Mucosa of stomach (tissue), 1 donor: ENCODE data around the gene OR8B8.
"Not testable (repeated sequence)": the region's sequence is repeated elsewhere in the genome, so short reads cannot be mapped to it uniquely, and the experiment has no call there.

Experiments
- H3K27me3 ChIP-seq: one replicate; pipeline ENCODE4 v1.7.0; 2013; ENCODE audit warnings: mild to moderate bottlenecking, low read length; ENCODE audit not compliant: control insufficient read depth, insufficient read depth
- H3K36me3 ChIP-seq: one replicate; pipeline ENCODE4 v1.7.0; 2013; ENCODE audit warnings: low read length; ENCODE audit not compliant: control insufficient read depth, insufficient read depth
- H3K4me1 ChIP-seq: one replicate; pipeline ENCODE4 v1.7.0; 2013; ENCODE audit warnings: mild to moderate bottlenecking, low read length; ENCODE audit not compliant: control insufficient read depth, insufficient read depth
- H3K4me3 ChIP-seq: one replicate; pipeline ENCODE4 v1.7.0; 2013; ENCODE audit warnings: low read length
- H3K9ac ChIP-seq: one replicate; pipeline ENCODE4 v1.7.0; 2013; ENCODE audit warnings: mild to moderate bottlenecking, low read length, moderate library complexity
- H3K9me3 ChIP-seq: one replicate; pipeline ENCODE4 v1.7.0; 2013; ENCODE audit warnings: mild to moderate bottlenecking, low read length, moderate library complexity; ENCODE audit not compliant: control insufficient read depth
- donor health status: Pancreatic carcinoma.

Gene OR8B8

DNA sequence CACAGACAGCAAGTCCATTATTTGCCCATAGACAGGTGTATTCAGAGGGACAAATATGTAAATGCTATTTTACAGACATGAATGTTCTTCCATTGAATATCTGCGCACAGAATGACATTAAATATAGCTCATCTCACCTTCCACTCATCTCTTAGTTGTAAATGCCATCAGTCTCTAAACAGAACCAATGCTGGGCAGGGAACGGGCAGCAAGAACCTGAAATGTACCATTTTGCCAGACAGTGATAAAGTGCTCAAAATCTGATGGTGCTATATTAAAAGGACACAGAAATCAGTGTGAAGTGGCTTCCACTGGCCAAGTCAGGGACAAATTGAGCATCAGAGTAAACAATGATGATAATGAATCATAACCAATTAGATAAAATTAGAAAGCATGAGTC lies 10.8 kb downstream of the OR8B8 start:
- Histone ChIP-seq H3K36me3 (no peaks in the 10 kb centered on the region), H3K4me1 (no peaks in the 10 kb centered on the region), H3K4me3 (no peak overlapping the region), H3K9ac (no peak overlapping the region), H3K9me3 (no peaks in the 10 kb centered on the region), H3K27me3 (no peaks in the 10 kb centered on the region)

DNA sequence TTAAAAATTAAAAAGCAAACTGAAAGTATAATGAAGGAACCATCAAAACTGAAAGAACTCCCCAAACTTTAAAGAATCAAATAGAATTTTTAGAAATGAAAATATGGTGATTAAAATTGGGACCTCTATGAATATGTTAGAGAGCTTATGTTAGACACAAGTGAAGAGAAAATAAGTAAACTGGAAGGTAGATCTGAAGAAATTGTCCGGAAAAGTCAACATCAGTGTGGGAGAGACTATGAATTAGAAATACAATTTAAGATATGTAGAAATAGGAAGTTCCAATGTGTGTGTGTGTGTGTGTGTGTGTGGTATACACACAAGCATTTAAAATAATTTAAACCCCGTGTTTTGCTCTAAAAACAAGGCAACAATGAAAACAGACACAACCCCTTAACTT lies 15.9 kb downstream of the OR8B8 start:
- H3K27me3 ChIP-seq: no peaks in the 10 kb centered on the region
- no peak overlapping the region for H3K4me3 ChIP-seq
- no peaks in the 10 kb centered on the region for H3K9me3 ChIP-seq
- H3K9ac ChIP-seq: no peak overlapping the region
- H3K36me3 ChIP-seq: no peaks in the 10 kb centered on the region
- no peaks in the 10 kb centered on the region for H3K4me1 ChIP-seq

DNA sequence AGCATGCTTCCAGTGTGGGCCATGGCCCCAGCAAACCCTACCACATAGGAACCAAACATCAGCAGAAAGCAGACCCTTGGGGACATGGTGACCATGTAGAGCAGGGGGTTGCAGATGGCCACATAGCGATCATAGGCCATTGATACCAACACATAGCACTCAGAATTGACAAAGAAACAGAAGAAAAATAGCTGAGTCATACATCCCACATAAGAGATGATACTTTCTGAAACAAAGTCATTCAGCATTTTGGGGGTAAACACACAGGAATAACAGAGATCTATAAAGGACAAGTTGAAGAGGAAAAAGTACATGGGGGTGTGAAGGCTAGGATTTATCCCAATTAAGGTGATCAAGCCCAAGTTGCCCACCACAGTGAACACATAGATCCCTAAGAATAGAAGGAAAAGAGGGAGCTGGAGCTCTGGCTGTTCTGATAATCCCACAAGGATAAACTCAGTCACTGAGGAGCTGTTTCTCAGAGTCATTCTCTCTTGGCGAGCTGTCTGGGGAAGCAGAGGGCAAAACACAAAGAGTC lies 21.0 kb downstream of the OR8B8 start, which contains the start of gene OR8B4:
OR8B4 (minus strand) TSS at position 488 of the 538 bp plus-strand sequence; CDS start at position 488, 0 bp downstream.
- H3K9me3 ChIP-seq: no peaks in the 10 kb centered on the region
- no peaks in the 10 kb centered on the region for H3K4me1 ChIP-seq
- H3K36me3 ChIP-seq: no peaks in the 10 kb centered on the region
- H3K27me3 ChIP-seq: no peaks in the 10 kb centered on the region
- H3K4me3 ChIP-seq: no peak within 1 kb of the TSS
- H3K9ac ChIP-seq: no peak within 1 kb of the TSS

DNA sequence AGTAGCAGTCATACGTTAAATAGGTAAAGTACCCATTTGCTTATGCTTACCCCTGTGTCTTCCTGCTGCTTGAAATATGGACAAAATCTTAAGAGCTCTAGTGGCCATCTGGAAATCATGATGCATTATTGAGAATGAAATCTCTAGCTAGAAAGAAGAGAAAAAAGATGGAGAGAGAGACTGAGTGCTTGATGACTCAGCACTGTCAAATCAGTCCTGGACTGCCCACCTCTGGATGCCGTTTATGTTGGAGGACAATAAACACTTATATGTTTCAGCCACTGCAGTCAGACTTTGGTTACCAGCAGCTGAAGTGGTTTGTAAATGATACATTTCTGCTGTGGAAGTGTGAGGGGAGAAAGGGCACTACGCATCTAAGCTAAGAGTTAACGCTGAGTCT lies 24.5 kb downstream of the OR8B8 start:
- no peaks in the 10 kb centered on the region for H3K36me3 ChIP-seq
- H3K9me3 ChIP-seq: no peaks in the 10 kb centered on the region
- H3K4me1 ChIP-seq: no peaks in the 10 kb centered on the region
- H3K4me3 ChIP-seq: no peak overlapping the region
- no peak overlapping the region for H3K9ac ChIP-seq
- H3K27me3 ChIP-seq: no peaks in the 10 kb centered on the region

DNA sequence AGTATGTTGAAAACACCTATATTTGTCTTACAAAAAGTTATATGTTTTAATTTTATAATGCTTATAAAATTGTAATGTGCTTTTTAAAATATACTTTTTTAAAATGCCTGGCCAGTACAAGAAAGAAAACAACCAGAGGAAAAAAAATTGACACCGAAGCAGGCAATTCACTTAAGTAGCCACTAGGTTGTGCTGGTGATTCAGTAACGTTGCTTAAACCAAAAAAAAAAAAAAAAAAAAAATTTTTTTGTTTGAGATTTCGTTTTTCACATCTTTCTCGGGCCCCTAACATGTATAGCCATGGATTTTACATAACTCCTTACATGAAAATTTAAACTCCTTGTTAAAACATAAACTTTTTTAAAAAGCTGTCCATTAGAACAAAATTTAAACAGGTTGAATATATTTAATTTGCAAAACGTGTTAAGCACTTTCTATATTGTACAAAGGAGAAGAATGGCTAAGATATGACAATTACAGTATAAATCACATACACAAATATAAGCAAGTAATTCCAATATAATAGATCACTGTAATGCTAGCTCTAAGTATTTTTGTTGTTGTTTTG lies 30.1 kb downstream of the OR8B8 start:
- Histone ChIP-seq H3K36me3 (no peaks in the 10 kb centered on the region), H3K9ac (no peak overlapping the region), H3K4me1 (no peaks in the 10 kb centered on the region), H3K9me3 (no peaks in the 10 kb centered on the region), H3K27me3 (no peaks in the 10 kb centered on the region), H3K4me3 (no peak overlapping the region)

DNA sequence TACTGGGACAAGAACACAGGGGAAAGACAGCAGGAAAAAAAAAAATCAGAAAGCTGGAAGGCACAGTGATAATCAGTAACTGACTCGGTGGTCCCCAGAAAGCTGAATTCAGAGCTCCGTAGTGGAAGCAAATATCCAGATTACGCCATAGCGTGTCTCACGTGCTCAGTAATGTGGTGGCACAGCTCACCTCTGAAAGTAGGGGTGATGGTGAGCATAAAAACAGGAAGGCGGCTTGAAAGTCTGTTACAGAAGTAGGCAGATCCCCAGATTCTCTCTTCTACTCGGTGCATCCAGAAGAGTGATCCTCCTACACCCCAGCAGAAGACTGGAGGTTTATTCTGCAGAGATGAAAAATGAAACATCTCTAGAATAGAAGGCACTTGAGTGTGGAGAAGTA lies 35.6 kb downstream of the OR8B8 start:
- no peaks in the 10 kb centered on the region for H3K9me3 ChIP-seq
- H3K36me3 ChIP-seq: no peaks in the 10 kb centered on the region
- no peak overlapping the region for H3K9ac ChIP-seq
- no peak overlapping the region for H3K4me3 ChIP-seq
- no peaks in the 10 kb centered on the region for H3K27me3 ChIP-seq
- H3K4me1 ChIP-seq: no peaks in the 10 kb centered on the region

DNA sequence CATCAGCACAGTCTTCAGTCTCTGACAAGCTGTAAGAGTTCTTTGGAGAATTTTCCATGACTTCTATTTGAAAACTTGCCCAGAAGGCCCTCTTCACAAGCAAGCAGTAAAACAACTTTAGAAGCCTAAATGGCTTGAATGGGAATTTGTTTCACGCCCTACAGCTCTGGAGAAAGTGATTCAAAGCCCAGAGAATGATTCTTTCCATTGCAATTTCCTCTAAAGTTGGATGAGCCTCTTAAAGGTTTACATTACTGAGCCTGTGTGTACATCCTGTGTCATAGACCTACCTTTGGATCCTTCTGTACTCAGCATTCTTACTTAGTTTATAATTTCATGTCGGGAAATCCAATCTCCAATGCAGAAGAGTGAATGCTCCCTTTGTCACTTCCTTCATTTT lies 39.9 kb downstream of the OR8B8 start:
- no peaks in the 10 kb centered on the region for H3K9me3 ChIP-seq
- no peaks in the 10 kb centered on the region for H3K4me1 ChIP-seq
- no peaks in the 10 kb centered on the region for H3K27me3 ChIP-seq
- H3K4me3 ChIP-seq: no peak overlapping the region
- H3K36me3 ChIP-seq: no peaks in the 10 kb centered on the region
- no peak overlapping the region for H3K9ac ChIP-seq

DNA sequence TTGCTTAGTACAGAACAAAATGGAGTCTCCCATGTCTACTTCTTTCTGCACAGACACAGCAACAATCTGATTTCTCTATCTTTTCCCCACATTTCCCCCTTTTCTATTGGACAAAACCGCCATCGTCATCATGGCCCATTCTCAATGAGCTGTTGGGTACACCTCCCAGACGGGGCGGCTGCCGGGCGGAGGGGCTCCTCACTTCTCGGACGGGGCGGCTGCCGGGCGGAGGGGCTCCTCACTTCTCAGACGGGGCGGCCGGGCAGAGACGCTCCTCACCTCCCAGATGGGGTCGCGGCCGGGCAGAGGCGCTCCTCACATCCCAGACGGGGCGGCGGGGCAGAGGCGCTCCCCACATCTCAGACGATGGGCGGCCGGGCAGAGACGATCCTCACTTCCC lies 42.3 kb downstream of the OR8B8 start:
- H3K36me3 ChIP-seq: not testable (repeated sequence)

DNA sequence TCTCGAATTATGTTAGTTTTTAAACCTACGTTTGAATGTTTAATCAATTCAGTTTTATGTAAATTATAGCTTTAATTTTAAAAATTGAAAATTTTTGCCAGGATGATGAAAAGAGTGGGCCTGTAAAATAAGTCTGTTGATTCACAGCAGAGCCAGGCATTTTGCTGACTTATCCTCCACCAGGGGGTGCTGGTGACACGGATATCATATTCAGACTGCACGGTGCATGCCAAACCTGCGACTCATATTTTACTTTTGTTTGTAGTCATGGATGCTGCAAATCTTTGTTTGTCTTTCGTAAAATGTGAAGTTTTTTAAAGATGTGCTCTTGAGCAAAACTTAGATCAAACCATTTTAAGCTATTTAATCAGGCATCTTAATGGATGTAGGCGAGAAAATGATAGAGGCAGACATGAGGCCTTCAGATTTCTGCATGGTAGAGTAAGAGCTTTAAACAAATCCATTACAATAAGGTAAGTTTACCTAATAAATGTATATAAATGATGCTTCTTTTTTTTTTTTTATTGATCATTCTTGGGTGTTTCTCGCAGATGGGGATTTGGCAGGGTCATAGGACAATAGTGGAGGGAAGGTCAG lies 43.1 kb downstream of the OR8B8 start:
- Histone ChIP-seq H3K27me3 (no peaks in the 10 kb centered on the region), H3K36me3 (no peaks in the 10 kb centered on the region), H3K9ac (no peak overlapping the region), H3K4me1 (no peaks in the 10 kb centered on the region), H3K9me3 (no peaks in the 10 kb centered on the region), H3K4me3 (no peak overlapping the region)

More for the DNA sequence above, 42.3 kb downstream of the OR8B8 start:
- H3K9ac ChIP-seq, H3K4me1 ChIP-seq, H3K4me3 ChIP-seq, H3K9me3 ChIP-seq, H3K27me3 ChIP-seq: not testable (repeated sequence)

DNA sequence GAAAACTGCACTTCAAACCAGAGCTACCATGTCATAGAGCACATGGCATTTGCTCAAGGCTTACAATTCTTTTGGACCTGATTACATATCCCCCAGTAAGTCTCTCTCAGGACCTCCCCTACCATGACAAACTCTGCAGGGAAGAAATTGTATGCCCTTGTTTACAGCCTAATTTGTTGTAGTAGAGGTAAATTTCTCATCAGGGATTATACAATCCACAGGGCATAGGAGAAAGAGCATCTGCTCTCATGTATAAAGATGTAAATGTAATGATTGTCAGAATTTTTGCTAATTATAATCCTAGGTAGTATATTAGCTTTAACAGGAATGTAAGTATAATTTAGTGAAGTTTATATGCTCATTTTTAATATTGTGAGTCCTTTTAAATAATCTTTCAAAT lies 46.6 kb downstream of the OR8B8 start, which contains the start of gene OR8B3:
OR8B3 (minus strand) TSS at position 101 of the 400 bp plus-strand sequence. CDS start 1,673 bp downstream, outside the sequence.
- Histone ChIP-seq H3K9ac (no peak within 1 kb of the TSS), H3K4me3 (no peak within 1 kb of the TSS), H3K9me3 (no peaks in the 10 kb centered on the region), H3K4me1 (no peaks in the 10 kb centered on the region), H3K27me3 (no peaks in the 10 kb centered on the region), H3K36me3 (no peaks in the 10 kb centered on the region)

DNA sequence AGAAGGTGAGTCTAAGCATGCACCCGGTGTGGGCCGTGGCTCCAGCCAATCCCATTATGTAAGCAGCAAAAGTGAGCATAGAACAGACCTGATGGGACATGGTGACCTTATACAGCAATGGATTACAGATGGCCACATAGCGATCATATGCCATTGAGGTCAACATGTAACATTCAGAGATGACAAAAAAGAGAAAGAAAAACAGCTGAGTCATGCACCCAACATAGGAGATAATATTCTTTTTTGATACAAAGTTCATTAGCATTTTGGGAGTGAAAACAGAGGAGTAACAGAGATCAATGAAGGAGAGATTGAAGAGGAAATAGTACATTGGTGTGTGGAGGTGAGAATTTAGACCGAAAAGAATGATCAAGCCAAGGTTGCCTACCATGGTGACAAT lies 48.6 kb downstream of the OR8B8 start:
- H3K27me3 ChIP-seq, H3K9ac ChIP-seq, H3K36me3 ChIP-seq, H3K4me3 ChIP-seq, H3K9me3 ChIP-seq, H3K4me1 ChIP-seq: not testable (repeated sequence)

DNA sequence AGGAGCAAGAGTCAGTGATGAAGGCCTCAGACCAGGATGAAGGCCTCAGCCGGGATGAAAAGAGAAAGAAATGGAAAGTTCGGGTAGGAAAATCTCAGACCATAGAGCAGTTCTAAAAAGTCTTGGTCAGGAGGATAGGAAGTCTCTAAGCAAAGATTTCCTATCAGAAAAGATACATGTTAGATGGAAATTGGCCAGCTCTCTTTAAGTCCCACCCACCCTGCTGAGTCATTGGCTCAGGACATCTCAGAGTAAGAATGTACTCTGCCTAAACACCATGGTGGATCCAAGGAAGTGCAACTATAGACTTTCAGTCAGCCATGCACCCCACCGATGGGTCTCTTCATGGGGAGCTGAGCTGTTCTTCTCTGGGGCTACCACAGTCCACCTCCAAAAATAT lies 51.1 kb downstream of the OR8B8 start:
- no peaks in the 10 kb centered on the region for H3K4me1 ChIP-seq
- H3K9me3 ChIP-seq: no peaks in the 10 kb centered on the region
- H3K4me3 ChIP-seq: no peak overlapping the region
- no peaks in the 10 kb centered on the region for H3K36me3 ChIP-seq
- H3K9ac ChIP-seq: no peak overlapping the region
- H3K27me3 ChIP-seq: no peaks in the 10 kb centered on the region
